Measurements from ENCODE around the gene TSPAN9.

- TF ChIP-seq SMARCA4 (IDR thresholded peaks at IDR 0.05) (no peak), PURB (CRISPR knock-in tag; IDR thresholded peaks at IDR 0.05; ENCODE audit: low read depth) (no peak), MTA1 (IDR thresholded peaks at IDR 0.05; ENCODE audit: borderline replicate concordance) (no peak), POLR2AphosphoS5 (IDR thresholded peaks at IDR 0.05; ENCODE audit: control insufficient read depth, insufficient read depth, low read depth, low read length) (no peak), MEF2A (IDR thresholded peaks at IDR 0.05; ENCODE audit: control insufficient read depth, low read depth, low read length) (no peak), KAT7 (CRISPR knock-in tag; IDR thresholded peaks at IDR 0.05; ENCODE audit: borderline replicate concordance) (no peak), CTCF (IDR thresholded peaks at IDR 0.05 in 2 of 3, conservative IDR thresholded peaks at IDR 0.05 in 1 of 3; ENCODE audit: insufficient read depth in 2 of 3, low read depth in 1 of 3, low read length in 3 of 3) (no peak), ESRRA (IDR thresholded peaks at IDR 0.05; ENCODE audit: borderline replicate concordance, low read depth) (no peak), JUN (IDR thresholded peaks at IDR 0.05; ENCODE audit: borderline replicate concordance, low read depth, low read length) (no peak), JUN (CRISPR knock-in tag; IDR thresholded peaks at IDR 0.05; ENCODE audit: borderline replicate concordance) (no peak), REST (IDR thresholded peaks at IDR 0.05; ENCODE audit: borderline replicate concordance) (no peak), REST (CRISPR knock-in tag; IDR thresholded peaks at IDR 0.05; ENCODE audit: low read depth) (no peak)
These were observed 123.6 kb downstream of the TSPAN9 start for GRCh38 chr12:3200814-3201233.

All from K562 (cell line).